Common myeloid progenitor, CD34-positive (primary cell): Measurements from ENCODE around the gene GFPT1.

ENCODE experiments used
- CTCF ChIA-PET: fragments of 350-600 bp; sonication (Branson Sonifier 250); formaldehyde crosslinking; loops from one replicate; lab custom pipeline; 2021; ENCODE audit warnings: antibody characterized with exemption; lab: Charles Lee
- POLR2A ChIA-PET: fragments of 350-600 bp; sonication (Branson Sonifier 250); formaldehyde crosslinking; loops from one replicate; lab custom pipeline; 2021; ENCODE audit warnings: antibody characterized with exemption; lab: Charles Lee
- DNase-seq, 3 donors: peaks; one replicate each; pipeline versions ENCODE4 v3.0.0 to v3.0.0-alpha.2; 2013
- H3K27ac ChIP-seq, 2 experiments: 1 replicate in 1 of 2; 2 replicates in 1 of 2; pipeline ENCODE4 v1.7.0; 2013; ENCODE audit warnings: inconsistent platforms in 2 of 2, low read length in 2 of 2, mild to moderate bottlenecking in 2 of 2, low read depth in 1 of 2, moderate library complexity in 1 of 2; ENCODE audit not compliant: severe bottlenecking in 2 of 2, insufficient read depth in 1 of 2, poor library complexity in 1 of 2
- H3K27me3 ChIP-seq, 5 experiments: replicated peaks in 2 of 5; 1 replicate in 3 of 5; 2 replicates in 2 of 5; pipeline versions ENCODE4 v1.6.1 to v1.7.0; 2013; ENCODE audit warnings: low read length in 4 of 5, mild to moderate bottlenecking in 2 of 5, moderate library complexity in 2 of 5, inconsistent platforms in 1 of 5; ENCODE audit not compliant: insufficient read depth in 5 of 5, control insufficient read depth in 4 of 5
- H3K36me3 ChIP-seq, 4 experiments: 1 replicate in 2 of 4; 2 replicates in 2 of 4; pipeline versions ENCODE4 v1.6.1 to v1.7.0; 2013; ENCODE audit warnings: low read length in 3 of 4, control low read depth in 1 of 4, mild to moderate bottlenecking in 1 of 4; ENCODE audit not compliant: control insufficient read depth in 4 of 4, insufficient read depth in 4 of 4
- H3K4me1 ChIP-seq, 4 experiments: 1 replicate in 3 of 4; 2 replicates in 1 of 4; pipeline versions ENCODE4 v1.6.1 to v1.7.1; 2013; ENCODE audit warnings: low read length in 3 of 4, mild to moderate bottlenecking in 3 of 4, control low read depth in 1 of 4, inconsistent platforms in 1 of 4, moderate library complexity in 1 of 4; ENCODE audit not compliant: control insufficient read depth in 4 of 4, insufficient read depth in 4 of 4; ENCODE audit errors: control extremely low read depth in 1 of 4
- H3K4me3 ChIP-seq, 7 experiments: 1 replicate in 4 of 7; 2 replicates in 3 of 7; pipeline versions ENCODE4 v1.5.1 to v1.7.0; 2013; ENCODE audit warnings: mild to moderate bottlenecking in 7 of 7, low read length in 6 of 7, moderate library complexity in 6 of 7, inconsistent platforms in 2 of 7, low read depth in 2 of 7, control low read depth in 1 of 7; ENCODE audit not compliant: insufficient read depth in 4 of 7, control insufficient read depth in 1 of 7; ENCODE audit errors: extremely low read depth in 1 of 7
- H3K9me3 ChIP-seq, 5 experiments: 1 replicate in 4 of 5; 2 replicates in 1 of 5; pipeline versions ENCODE4 v1.6.1 to v1.7.1; 2013; ENCODE audit warnings: low read length in 4 of 5, mild to moderate bottlenecking in 2 of 5, inconsistent platforms in 1 of 5, low read depth in 1 of 5, moderate library complexity in 1 of 5; ENCODE audit not compliant: control insufficient read depth in 4 of 5, insufficient read depth in 2 of 5; ENCODE audit errors: control extremely low read depth in 1 of 5
- WGBS: methylation state at CpG from one replicate; pipeline ENCODE4 v1.1.5; 2013; ENCODE audit not compliant: insufficient coverage; 5-methylcytosine and 5-hydroxymethylcytosine counted together

The GFPT1 gene

DNA sequence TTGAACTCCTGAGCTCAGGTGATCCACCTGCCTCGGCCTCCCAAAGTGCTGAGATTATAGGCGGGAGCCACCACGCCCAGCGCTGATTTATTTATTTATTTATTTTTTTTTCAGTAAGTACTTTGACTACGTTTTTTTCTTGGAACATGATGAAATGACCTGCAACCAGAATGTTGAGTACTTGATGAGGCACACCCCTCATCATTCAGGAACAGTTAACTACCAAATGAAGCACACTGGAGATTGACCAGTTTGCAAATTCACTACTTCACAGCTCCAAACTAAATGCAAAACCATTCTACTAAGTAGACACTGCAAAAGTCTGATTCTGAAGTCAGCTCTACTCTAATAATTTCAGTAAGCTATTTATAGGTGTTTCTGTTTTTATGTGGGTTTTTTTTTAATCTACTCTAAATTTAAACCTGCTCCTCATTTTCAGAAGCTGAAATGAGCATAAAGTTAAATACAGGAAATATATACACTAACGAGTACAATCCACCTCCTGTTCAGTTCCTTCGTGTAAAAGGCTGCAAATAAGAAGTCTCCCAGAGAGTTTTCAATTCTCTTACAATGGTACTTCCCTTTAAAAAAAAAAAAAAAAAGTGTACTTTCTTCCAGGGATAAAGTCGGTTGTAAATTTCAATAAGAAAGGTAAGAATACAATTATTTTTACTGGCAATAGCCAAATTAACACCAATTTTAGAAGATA is 1.4 kb downstream of the GFPT1 start:
- Histone ChIP-seq H3K27ac (peak overlapping the region in 1 of 2 experiments; percentile 83), H3K27me3 (no peaks in the 10 kb centered on the region), H3K4me3 (peak overlapping the region in 4 of 7 experiments; percentile 68 to 91 (median 86)), H3K9me3 (no peaks in the 10 kb centered on the region), H3K4me1 (peaks cover 12 to 25% (median 18%) of the 10 kb centered on the region in 4 experiments), H3K36me3 (peaks cover 0 to 4% (median under 1%) of the 10 kb centered on the region in 4 experiments)
- DNase-seq: peak in 1 of 3 donors; percentile 10
- WGBS: no CpG with 5 or more reads among the region's 8 CpGs
- CTCF ChIA-PET: interaction anchor here (1.0 to 2.0 kb wide), 3 partner anchors 11 to 51 kb away, joined by 3 to 7 read pairs (median 4); no protein-coding TSS in a partner anchor
- POLR2A ChIA-PET: no interaction called here

DNA sequence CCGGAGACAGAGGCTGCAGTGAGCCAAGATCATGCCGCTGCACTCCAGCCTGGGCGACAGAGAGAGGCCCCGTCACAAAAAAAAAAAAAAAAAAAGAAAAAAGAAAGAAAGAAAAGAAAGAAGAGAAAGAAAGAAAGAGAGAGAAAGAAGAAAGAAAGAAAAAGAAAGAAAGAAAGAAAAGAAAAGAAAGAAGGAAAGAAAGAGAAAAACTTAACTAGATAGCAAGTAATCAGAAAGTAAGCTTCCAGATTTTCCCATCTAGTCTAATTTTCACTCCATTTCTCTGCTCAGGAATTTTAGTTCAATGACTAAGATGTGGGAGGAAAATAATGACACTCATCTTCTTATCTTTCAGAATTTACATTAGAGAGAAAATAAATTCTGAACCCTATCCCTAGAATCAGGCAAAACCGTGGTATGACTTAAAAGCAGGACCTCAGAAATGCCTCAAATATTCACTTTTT is 2.4 kb downstream of the GFPT1 start:
- ChIA-PET CTCF (interaction anchor here (1.0 kb wide), 1 partner anchor 15 kb away, joined by 4 read pairs; no protein-coding TSS in a partner anchor), POLR2A (no interaction called here)
- H3K27me3 ChIP-seq: no peaks in the 10 kb centered on the region
- H3K4me1 ChIP-seq: peaks cover 10 to 20% (median 14%) of the 10 kb centered on the region in 4 experiments
- no peak overlapping the region for H3K4me3 ChIP-seq
- peaks cover 0 to 4% (median under 1%) of the 10 kb centered on the region in 4 experiments for H3K36me3 ChIP-seq
- no CpG with 5 or more reads among the region's 5 CpGs for WGBS
- no peak for DNase-seq
- no peaks in the 10 kb centered on the region for H3K9me3 ChIP-seq
- H3K27ac ChIP-seq: no peak overlapping the region

DNA sequence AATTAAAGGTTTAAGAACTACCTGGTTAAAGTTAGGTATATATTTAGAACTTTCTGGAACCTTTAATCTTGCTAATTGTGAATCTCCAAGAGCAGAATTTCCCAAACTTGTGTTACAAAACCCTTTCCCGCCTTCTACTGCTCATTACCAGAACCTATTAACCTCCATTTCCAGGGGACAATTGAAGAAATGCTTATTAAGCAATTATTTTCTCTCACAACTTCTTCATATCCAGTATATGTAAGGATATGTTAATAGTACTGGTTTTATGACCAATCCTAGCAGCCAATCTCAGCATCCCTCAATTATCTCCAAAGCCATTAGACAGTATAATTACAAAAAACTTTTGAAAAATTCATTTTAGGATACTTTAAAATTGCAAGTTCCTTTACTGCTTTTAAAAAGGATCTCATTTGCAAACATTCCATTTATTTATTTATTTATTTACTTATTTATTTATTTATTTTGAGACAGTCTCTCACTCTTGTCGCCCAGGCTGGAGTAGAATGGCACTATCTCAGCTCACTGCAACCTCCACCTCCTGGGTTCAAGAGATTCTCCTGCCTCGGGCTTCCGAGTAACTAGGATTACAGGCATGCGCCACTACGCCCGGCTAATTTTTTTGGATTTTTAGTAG is 3.7 kb downstream of the GFPT1 start:
- peaks cover 10 to 20% (median 14%) of the 10 kb centered on the region in 4 experiments for H3K4me1 ChIP-seq
- peaks cover 0 to 4% (median under 1%) of the 10 kb centered on the region in 4 experiments for H3K36me3 ChIP-seq
- no peak overlapping the region for H3K4me3 ChIP-seq
- ChIA-PET POLR2A (no interaction called here), CTCF (no interaction called here)
- no peak for DNase-seq
- peak overlapping the region in 1 of 2 experiments; percentile 27 for H3K27ac ChIP-seq
- H3K27me3 ChIP-seq: no peaks in the 10 kb centered on the region
- 100% methylated on average over 1 of the region's 7 CpGs for WGBS
- no peaks in the 10 kb centered on the region for H3K9me3 ChIP-seq

GRCh38 chr2:69382547-69382946 is 4.5 kb downstream of the GFPT1 start:
- ChIA-PET CTCF (no interaction called here), POLR2A (no interaction called here)
- peaks cover 0 to 4% (median under 1%) of the 10 kb centered on the region in 4 experiments for H3K36me3 ChIP-seq
- H3K4me1 ChIP-seq: peaks cover 5 to 16% (median 12%) of the 10 kb centered on the region in 4 experiments
- no peaks in the 10 kb centered on the region for H3K9me3 ChIP-seq
- H3K27ac ChIP-seq: peak overlapping the region in 1 of 2 experiments; percentile 27
- WGBS: 83% methylated on average over 2 of the region's 2 CpGs
- no peak overlapping the region for H3K4me3 ChIP-seq
- no peaks in the 10 kb centered on the region for H3K27me3 ChIP-seq
- DNase-seq: no peak

GRCh38 chr2:69381337-69381737 is 5.7 kb downstream of the GFPT1 start:
- H3K36me3 ChIP-seq: peaks cover 0 to 4% (median under 1%) of the 10 kb centered on the region in 4 experiments
- H3K9me3 ChIP-seq: no peaks in the 10 kb centered on the region
- H3K4me1 ChIP-seq: peaks cover 2 to 13% (median 9%) of the 10 kb centered on the region in 4 experiments
- H3K4me3 ChIP-seq: no peak overlapping the region
- CTCF ChIA-PET: no interaction called here
- WGBS: no CpG with 5 or more reads among the region's 1 CpG
- H3K27me3 ChIP-seq: no peaks in the 10 kb centered on the region
- peak in 2 of 3 donors; percentile 43 to 55 for DNase-seq
- POLR2A ChIA-PET: interaction anchor here (0.6 kb wide), 2 partner anchors 10 to 56 kb away, joined by 4 to 5 read pairs; no protein-coding TSS in a partner anchor
- H3K27ac ChIP-seq: no peak overlapping the region

GRCh38 chr2:69380072-69380917 is 6.7 kb downstream of the GFPT1 start:
- Histone ChIP-seq H3K9me3 (no peaks in the 10 kb centered on the region), H3K4me1 (peaks cover 0 to 3% (median 0%) of the 10 kb centered on the region in 4 experiments), H3K27ac (no peak overlapping the region), H3K27me3 (no peaks in the 10 kb centered on the region), H3K36me3 (peaks cover 0 to 4% (median under 1%) of the 10 kb centered on the region in 4 experiments), H3K4me3 (no peak overlapping the region)
- ChIA-PET POLR2A (interaction anchor here (0.6 kb wide), 1 partner anchor 193 kb away, joined by 3 read pairs; no protein-coding TSS in a partner anchor), CTCF (interaction anchor here (0.6 to 0.8 kb wide), 2 partner anchors 9 to 661 kb away, joined by 3 to 4 read pairs; no protein-coding TSS in a partner anchor)
- DNase-seq: no peak
- 98% methylated on average over 8 of the region's 12 CpGs for WGBS
